Keratinocyte (primary cell): ENCODE results near the gene CD163. TPM values are rescaled to one million over a fixed set of nuclear protein-coding genes. Genes with fewer than 3 reads are reported as not detected.

Source experiments
- DNase-seq: peaks from one replicate; pipeline ENCODE4 v3.0.0-alpha.2; 2011; ENCODE audit warnings: low read depth, missing footprints, low spot score
- FAIRE-seq: peaks from 2 replicates; lab custom pipeline; 2011; peaks lifted over from hg19 to GRCh38; lab: Jason Lieb, UNC
- H2AFZ ChIP-seq: 2 replicates; pipeline ENCODE4 v1.6.0; 2012; ENCODE audit warnings: low read length, control low read depth, inconsistent platforms; ENCODE audit not compliant: control insufficient read depth
- H3K27ac ChIP-seq: 2 replicates; pipeline ENCODE4 v1.5.1; 2011; ENCODE audit warnings: low read length; ENCODE audit not compliant: control insufficient read depth, insufficient read depth
- H3K27me3 ChIP-seq: 3 replicates; pipeline ENCODE4 v1.6.0; 2011; ENCODE audit warnings: low read length; ENCODE audit not compliant: control insufficient read depth, insufficient read depth; ENCODE audit errors: extremely low read depth
- H3K36me3 ChIP-seq, 2 experiments: 2 replicates in 1 of 2; 3 replicates in 1 of 2; pipeline ENCODE4 v1.5.1; 2011; ENCODE audit warnings: low read length in 2 of 2, mild to moderate bottlenecking in 1 of 2; ENCODE audit not compliant: control insufficient read depth in 2 of 2, insufficient read depth in 2 of 2; ENCODE audit errors: extremely low read depth in 1 of 2
- H3K4me1 ChIP-seq: 3 replicates; pipeline ENCODE4 v1.5.1; 2011; ENCODE audit warnings: low read length; ENCODE audit not compliant: control insufficient read depth, insufficient read depth; ENCODE audit errors: extremely low read depth
- H3K4me2 ChIP-seq: 3 replicates; pipeline ENCODE4 v1.6.0; 2011; ENCODE audit warnings: low read depth, low read length; ENCODE audit not compliant: control insufficient read depth, insufficient read depth; ENCODE audit errors: extremely low read depth
- H3K4me3 ChIP-seq, 3 experiments: fragments of 200-600 bp in 1 of 3; sonication (generic) in 1 of 3; 2 replicates in 2 of 3; 3 replicates in 1 of 3; pipeline ENCODE4 v1.5.1; 2011 to 2016; ENCODE audit warnings: low read length in 3 of 3, mild to moderate bottlenecking in 3 of 3, control low read depth in 2 of 3, inconsistent platforms in 1 of 3, low read depth in 1 of 3, mixed read lengths in 1 of 3, mixed run types in 1 of 3, moderate library complexity in 1 of 3; ENCODE audit not compliant: control insufficient read depth in 2 of 3, insufficient read depth in 2 of 3; ENCODE audit errors: extremely low read depth in 1 of 3
- H3K79me2 ChIP-seq: 2 replicates; pipeline ENCODE4 v1.6.0; 2012; ENCODE audit warnings: low read length; ENCODE audit not compliant: control insufficient read depth, insufficient read depth
- H3K9ac ChIP-seq: 3 replicates; pipeline ENCODE4 v1.6.0; 2011; ENCODE audit warnings: low read length; ENCODE audit not compliant: control insufficient read depth, insufficient read depth; ENCODE audit errors: extremely low read depth
- H3K9me1 ChIP-seq: 3 replicates; pipeline ENCODE4 v1.6.0; 2011; ENCODE audit warnings: low read length; ENCODE audit not compliant: control insufficient read depth, insufficient read depth; ENCODE audit errors: extremely low read depth
- H3K9me3 ChIP-seq: 2 replicates; pipeline ENCODE4 v1.5.1; 2012; ENCODE audit warnings: low read depth, low read length; ENCODE audit not compliant: control insufficient read depth
- H4K20me1 ChIP-seq: 3 replicates; pipeline ENCODE4 v1.6.0; 2011; ENCODE audit warnings: low read length; ENCODE audit not compliant: control insufficient read depth, insufficient read depth; ENCODE audit errors: extremely low read depth
- EZH2 ChIP-seq: IDR thresholded peaks from one replicate; pipeline ENCODE4 v1.6.1; 2012; ENCODE audit warnings: inconsistent platforms, mild to moderate bottlenecking, low read length, moderate library complexity
- dilution Hi-C: fragments of 300-500 bp; cut with MboI; formaldehyde crosslinking; loops from one replicate; pipeline ENCODE4 v1.7.0; 2020; ENCODE audit warnings: low sequenced_read_pairs; ENCODE audit not compliant: extremely low pct_ligation_motif_present
- polyA plus RNA-seq, 5 experiments: library from polyadenylated mRNA; depleted of rRNA in 3 of 5; stranded (reverse) in 3 of 5; stranded (forward) in 1 of 5; unstranded in 1 of 5; fragments of >200 nt; gene quantifications; 1 replicate in 1 of 5; 2 replicates in 3 of 5; 3 replicates in 1 of 5; pipeline versions ENCODE4 v1.2.1 to v1.2.3, GENCODE V29; 2011 to 2012; ENCODE audit warnings: missing spikeins in 2 of 5, low read depth in 1 of 5, low replicate concordance in 1 of 5
- TF ChIP-seq, protein P1 (sequence below), 3 experiments: IDR thresholded peaks in 1 of 3; conservative IDR thresholded peaks in 1 of 3; optimal IDR thresholded peaks in 1 of 3; 2 replicates in 2 of 3; 3 replicates in 1 of 3; pipeline versions ENCODE3 to v1.5.1; 2011; ENCODE audit warnings: low read length in 3 of 3, mild to moderate bottlenecking in 3 of 3, moderate library complexity in 2 of 3, control low read depth in 1 of 3, inconsistent platforms in 1 of 3; ENCODE audit not compliant: insufficient read depth in 2 of 3; ENCODE audit errors: extremely low read depth in 1 of 3

Gene CD163
- polyA plus RNA-seq, 1 donor (not counting 4 experiments of a cell fraction or from before 2014, with no cell fraction given) = 0.14 TPM

DNA sequence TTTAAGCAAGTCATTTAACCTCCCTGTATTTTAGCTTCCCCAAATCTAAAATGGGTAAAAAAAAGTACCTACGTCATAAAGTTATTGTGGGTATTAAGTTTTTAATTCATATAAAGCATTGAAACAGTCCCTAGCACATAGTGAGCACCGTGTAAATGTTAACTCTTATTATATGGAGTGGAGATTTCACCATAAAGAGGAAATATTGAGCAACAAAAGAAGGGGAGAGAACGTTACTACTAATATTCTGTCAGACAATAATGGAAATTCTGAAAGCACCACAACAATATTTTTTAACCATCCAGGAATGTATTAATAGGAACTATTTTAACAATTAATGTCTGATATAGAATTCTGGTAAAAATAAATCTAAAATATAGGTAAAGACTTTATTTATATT is 51.8 kb downstream of the CD163 start:
- FAIRE-seq = no peak
- no peaks in the 10 kb centered on the region for H3K9me3 ChIP-seq
- no peaks in the 10 kb centered on the region for H3K4me1 ChIP-seq
- DNase-seq = no peak
- H3K4me2 ChIP-seq = no peak overlapping the region
- H3K4me3 ChIP-seq = no peak overlapping the region
- no peak overlapping the region for H3K9ac ChIP-seq
- H3K27ac ChIP-seq = no peak overlapping the region
- no peaks in the 10 kb centered on the region for H3K79me2 ChIP-seq
- no peaks in the 10 kb centered on the region for H3K9me1 ChIP-seq
- no peak overlapping the region for H2AFZ ChIP-seq
- TF ChIP-seq, protein P1, sequence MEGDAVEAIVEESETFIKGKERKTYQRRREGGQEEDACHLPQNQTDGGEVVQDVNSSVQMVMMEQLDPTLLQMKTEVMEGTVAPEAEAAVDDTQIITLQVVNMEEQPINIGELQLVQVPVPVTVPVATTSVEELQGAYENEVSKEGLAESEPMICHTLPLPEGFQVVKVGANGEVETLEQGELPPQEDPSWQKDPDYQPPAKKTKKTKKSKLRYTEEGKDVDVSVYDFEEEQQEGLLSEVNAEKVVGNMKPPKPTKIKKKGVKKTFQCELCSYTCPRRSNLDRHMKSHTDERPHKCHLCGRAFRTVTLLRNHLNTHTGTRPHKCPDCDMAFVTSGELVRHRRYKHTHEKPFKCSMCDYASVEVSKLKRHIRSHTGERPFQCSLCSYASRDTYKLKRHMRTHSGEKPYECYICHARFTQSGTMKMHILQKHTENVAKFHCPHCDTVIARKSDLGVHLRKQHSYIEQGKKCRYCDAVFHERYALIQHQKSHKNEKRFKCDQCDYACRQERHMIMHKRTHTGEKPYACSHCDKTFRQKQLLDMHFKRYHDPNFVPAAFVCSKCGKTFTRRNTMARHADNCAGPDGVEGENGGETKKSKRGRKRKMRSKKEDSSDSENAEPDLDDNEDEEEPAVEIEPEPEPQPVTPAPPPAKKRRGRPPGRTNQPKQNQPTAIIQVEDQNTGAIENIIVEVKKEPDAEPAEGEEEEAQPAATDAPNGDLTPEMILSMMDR (optimal IDR thresholded peaks at IDR 0.05 in 1 of 3, IDR thresholded peaks at IDR 0.05 in 1 of 3, conservative IDR thresholded peaks at IDR 0.05 in 1 of 3; ENCODE audit: extremely low read depth in 1 of 3, insufficient read depth in 2 of 3, low read length in 3 of 3) = no peak
- no peak for TF ChIP-seq EZH2
- no peaks in the 10 kb centered on the region for H4K20me1 ChIP-seq
- dilution Hi-C loops = no loop called here
- H3K27me3 ChIP-seq = no peaks in the 10 kb centered on the region
- H3K36me3 ChIP-seq = no peaks in the 10 kb centered on the region

- Histone ChIP-seq H3K4me2 (no peak overlapping the region), H4K20me1 (no peaks in the 10 kb centered on the region), H3K27ac (no peak overlapping the region), H3K4me1 (no peaks in the 10 kb centered on the region), H2AFZ (no peak overlapping the region), H3K9ac (no peak overlapping the region), H3K4me3 (no peak overlapping the region), H3K27me3 (no peaks in the 10 kb centered on the region), H3K9me1 (no peaks in the 10 kb centered on the region), H3K9me3 (no peaks in the 10 kb centered on the region), H3K79me2 (no peaks in the 10 kb centered on the region), H3K36me3 (no peaks in the 10 kb centered on the region)
- no peak for TF ChIP-seq EZH2
- TF ChIP-seq, protein P1 (optimal IDR thresholded peaks at IDR 0.05 in 1 of 3, IDR thresholded peaks at IDR 0.05 in 1 of 3, conservative IDR thresholded peaks at IDR 0.05 in 1 of 3; ENCODE audit: extremely low read depth in 1 of 3, insufficient read depth in 2 of 3, low read length in 3 of 3) = no peak
- dilution Hi-C loops = no loop called here
- FAIRE-seq (no peak), DNase-seq (no peak)
These were observed 52.9 kb downstream of the CD163 start for GRCh38 chr12:7450667-7451066.
